GM12892 (cell line): ENCODE data around the gene LCE1E. TPM values are rescaled to one million over a fixed set of nuclear protein-coding genes. Genes with fewer than 3 reads are reported as not detected.

ENCODE experiments used
- DNase-seq: peaks from one replicate; pipeline ENCODE4 v3.0.0; 2011; ENCODE audit not compliant: insufficient read length
- FAIRE-seq: peaks from 2 replicates; lab custom pipeline; 2011; peaks lifted over from hg19 to GRCh38; lab: Jason Lieb, UNC
- POLR2A ChIP-seq: IDR thresholded peaks from 2 replicates; pipeline ENCODE4 v1.6.1; 2011; ENCODE audit warnings: low read depth, low read length, control low read depth
- POLR2AphosphoS5 ChIP-seq: IDR thresholded peaks from 2 replicates; pipeline ENCODE4 v1.6.1; 2011; ENCODE audit warnings: low read depth, low read length, control low read depth
- TAF1 ChIP-seq: IDR thresholded peaks from 2 replicates; pipeline ENCODE4 v1.6.1; 2011; ENCODE audit warnings: low read depth, mild to moderate bottlenecking, control low read depth, low read length, borderline replicate concordance
- polyA plus RNA-seq: library from polyadenylated mRNA; unstranded; fragments of >200 nt; gene quantifications from one replicate; pipeline ENCODE4 v1.2.1, GENCODE V29; 2012; ENCODE audit warnings: missing spikeins, inconsistent platforms; ENCODE audit not compliant: missing spikeins

The LCE1E gene, protein sequence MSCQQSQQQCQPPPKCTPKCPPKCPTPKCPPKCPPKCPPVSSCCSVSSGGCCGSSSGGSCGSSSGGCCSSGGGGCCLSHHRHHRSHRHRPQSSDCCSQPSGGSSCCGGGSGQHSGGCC
- 0.42 TPM for polyA plus RNA-seq

DNA sequence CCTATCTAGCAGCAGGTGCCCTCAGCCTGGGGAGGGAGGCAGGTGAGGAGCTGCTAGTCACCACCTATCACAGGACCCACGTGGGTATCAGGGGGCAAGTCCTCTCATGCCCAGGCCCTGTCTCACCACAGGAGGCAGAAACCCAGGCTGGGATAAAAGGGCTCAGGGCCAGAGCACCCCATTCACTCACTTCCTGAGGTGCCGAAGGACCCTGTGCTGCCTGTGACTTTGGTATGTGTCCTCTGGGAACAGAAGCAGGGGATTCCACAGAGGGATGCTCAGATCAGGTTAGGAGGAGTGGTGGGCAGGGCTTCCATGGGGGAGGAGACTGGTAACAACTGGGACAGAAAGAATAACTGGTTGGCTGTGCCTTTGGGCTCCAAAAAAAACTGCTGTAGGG, at the start of gene LCE1E:
TSS of gene LCE1E (plus strand) at position 181 of the 400 bp plus-strand sequence. CDS start 1,043 bp downstream, outside the sequence.
- no peak for FAIRE-seq
- no peak for DNase-seq
- TF ChIP-seq TAF1 (no peak), POLR2AphosphoS5 (no peak), POLR2A (no peak)

DNA sequence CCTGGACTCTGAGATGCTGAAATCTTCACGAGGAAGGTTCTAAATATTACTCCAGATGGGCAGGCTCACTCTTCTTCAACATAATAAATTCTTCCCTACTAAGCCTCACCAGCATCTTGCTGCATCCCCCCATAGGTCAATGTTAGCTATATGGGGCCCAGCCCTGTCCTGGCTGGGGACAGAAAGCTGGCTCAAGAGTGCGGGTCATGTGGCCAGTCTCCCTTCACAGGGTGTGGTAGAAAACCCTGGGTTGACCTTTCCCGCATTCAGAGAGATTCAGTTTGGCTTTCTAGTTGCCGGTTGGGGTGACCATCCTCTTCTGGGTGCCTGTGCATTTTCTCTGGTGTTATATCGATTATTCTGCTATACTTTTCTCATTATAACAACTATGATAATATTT, 48.1 kb upstream of the LCE1E start:
- FAIRE-seq (no peak), DNase-seq (no peak)
- TF ChIP-seq POLR2A (no peak), TAF1 (no peak), POLR2AphosphoS5 (no peak)

DNA sequence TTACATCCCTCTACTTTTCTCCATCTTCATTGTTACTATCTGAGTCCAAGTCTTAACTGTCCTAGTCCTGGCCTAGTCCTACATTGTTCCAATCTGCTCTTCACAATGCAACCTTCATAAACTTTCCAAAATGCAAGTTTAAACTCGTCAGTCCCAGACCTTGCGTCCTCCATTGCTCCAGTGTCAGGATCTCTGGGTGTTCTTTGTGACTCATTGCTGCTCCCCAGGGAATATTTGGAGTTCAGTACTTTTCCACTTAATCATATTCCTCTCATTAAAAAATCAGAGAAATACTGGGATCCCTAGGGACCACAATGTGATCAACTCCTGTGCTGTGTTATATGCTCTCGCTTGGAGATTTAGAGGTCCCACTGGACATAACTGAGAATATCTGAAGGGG, 46.2 kb upstream of the LCE1E start:
- FAIRE-seq (no peak), DNase-seq (no peak)
- TF ChIP-seq POLR2AphosphoS5 = no peak

DNA sequence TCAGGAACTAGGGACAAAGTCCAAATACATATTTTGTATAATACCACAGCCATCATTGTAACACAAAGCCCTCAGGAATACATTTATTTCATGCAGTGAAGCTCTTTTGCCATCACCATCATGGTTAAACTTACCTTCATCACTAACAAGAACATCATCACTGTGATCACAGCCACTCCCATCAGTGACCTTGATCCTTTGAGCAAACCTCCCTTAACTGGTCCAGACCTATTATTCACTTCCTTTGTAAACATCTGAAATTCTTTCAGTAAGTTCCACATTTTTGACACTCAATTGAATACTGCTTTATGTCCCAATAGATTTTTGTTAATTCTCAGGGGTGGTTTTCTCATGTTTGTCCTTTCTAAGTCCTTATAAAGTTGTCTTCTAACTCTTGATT, 44.4 kb upstream of the LCE1E start:
- DNase-seq (no peak), FAIRE-seq (no peak)
- TF ChIP-seq TAF1 = no peak
- no peak for TF ChIP-seq POLR2A
- TF ChIP-seq POLR2AphosphoS5 = no peak

DNA sequence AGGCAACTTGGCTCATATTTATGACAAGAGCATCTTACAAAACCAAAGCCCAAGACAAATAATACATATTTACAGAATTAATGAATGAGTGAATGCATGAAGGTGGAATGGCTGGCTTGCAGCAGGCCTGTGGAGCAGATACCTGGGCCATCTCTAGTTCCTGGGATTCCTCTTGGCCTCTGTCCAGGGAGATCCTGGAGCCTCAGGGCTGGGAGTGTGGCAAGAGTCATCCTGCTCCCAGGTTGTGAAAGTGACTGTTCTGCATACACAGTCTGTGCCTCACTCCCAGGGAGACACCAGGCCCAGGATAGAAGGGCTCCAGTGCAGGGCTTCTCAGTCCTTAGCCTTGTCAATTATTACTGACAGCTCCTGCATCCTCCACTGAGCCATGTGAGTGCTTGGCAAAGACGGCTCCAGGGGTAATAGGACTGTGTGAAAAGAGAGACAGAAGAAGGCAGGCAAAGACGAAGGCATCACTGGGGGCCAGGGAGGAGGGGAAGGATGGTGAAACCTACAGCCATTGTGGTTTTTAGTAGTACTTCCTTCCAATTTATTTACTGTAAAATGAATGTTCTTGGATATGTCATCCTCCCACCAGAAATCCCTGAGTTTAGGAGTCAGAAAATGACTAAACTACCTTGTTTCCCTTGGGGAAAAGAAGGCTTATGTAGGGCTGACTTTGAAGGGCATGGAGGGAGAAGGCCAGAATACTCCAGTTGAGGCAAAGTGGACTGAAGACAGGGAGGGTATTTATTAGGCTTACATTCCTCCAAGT, 42.5 kb upstream of the LCE1E start:
- FAIRE-seq (no peak), DNase-seq (no peak)
- TF ChIP-seq POLR2A = no peak
- TF ChIP-seq POLR2AphosphoS5 = no peak
- TF ChIP-seq TAF1 = no peak

DNA sequence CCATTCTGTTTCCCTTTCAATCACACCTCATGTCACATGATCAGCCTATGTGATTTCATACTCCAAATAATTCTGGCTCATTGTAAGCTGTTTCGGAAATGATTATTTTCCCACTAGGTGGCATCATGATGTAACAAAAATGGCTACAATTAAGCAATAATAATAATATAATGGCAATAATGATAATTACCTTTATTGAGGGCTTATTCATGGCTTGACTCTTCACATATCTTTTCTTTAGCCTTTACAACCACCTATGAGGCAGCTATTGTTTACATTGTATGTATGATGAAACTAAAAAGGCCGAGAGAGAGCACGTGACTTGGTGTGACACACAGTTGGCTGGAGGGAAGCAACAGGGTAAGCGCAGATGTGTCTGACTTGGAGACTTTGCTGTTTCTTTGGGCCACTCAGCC, 40.8 kb upstream of the LCE1E start:
- TF ChIP-seq POLR2AphosphoS5 (no peak), POLR2A (no peak), TAF1 (no peak)
- DNase-seq (no peak), FAIRE-seq (no peak)

DNA sequence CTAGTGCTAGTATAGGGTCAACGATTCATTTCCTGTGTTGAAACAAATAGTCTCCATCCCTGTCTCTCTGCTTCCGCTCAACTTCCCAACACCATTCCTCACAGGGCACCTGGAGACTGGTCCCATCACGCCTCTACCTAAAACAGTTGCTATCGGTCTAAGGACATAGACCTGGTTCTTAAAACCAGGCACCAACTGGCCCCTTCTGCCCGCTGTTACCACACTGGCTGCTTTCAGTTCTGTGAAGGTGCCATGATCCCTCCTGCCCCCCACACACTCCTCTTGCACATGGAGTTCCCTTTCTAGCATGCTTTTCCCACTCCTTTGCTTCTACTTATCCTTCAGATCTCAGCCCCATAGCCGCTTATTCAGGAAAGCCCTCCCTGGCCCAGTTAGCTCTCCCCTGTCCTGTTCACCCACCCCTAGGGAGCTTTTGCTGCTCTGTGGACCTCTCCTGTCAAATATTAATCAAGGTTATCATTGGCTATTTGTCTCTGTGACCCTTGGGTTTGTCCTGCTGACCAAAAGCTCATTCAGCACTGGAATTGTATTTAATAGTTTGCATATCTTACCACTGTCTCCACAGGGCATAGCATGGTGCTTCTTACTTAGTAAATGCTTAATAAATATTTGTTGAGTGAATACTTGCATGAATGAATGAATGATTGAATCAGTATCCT, 40.2 kb upstream of the LCE1E start:
- no peak for TF ChIP-seq POLR2AphosphoS5
- no peak for TF ChIP-seq TAF1
- no peak for TF ChIP-seq POLR2A
- FAIRE-seq (no peak), DNase-seq (no peak)

DNA sequence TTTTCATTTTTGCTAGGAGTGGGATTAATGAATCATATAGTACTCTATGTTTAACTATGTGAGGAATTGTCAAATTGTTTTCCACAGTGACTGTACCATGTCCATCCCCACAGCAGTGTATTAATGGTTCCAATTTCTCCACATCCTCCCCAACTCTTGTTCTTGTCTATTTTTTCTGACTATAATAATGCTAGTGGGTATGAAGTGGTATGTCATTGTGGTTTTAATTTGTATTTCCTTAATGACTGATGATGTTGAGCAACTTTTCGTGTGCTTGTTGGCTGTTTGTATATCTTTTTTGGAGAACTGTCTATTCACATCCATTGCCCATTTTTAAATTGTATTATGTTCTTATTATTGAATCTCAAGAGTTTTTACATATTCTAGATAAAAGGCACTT, 38.2 kb upstream of the LCE1E start:
- DNase-seq = no peak
- no peak for TF ChIP-seq POLR2A
- TF ChIP-seq TAF1 = no peak
- FAIRE-seq = no peak

DNA sequence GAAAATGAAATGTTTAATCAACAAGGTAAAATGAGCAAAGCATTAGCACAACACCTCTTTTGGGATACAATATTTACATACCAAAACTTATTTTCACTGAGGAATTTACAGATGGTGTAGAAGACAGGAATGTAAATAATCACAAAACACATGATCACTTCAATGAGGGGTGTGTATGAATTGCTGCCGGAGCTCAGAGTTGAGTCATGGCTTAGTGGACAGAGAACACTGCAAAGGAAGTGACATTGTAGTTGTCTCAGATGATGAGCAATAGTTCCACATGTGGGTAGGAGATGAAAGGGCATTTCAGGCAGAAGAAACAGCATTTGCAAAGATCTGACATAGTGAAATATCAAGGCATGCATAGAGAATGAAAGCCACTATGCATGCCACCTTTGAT, 33.8 kb upstream of the LCE1E start:
- DNase-seq = no peak
- TF ChIP-seq POLR2A = no peak
- TF ChIP-seq POLR2AphosphoS5 = no peak
- no peak for TF ChIP-seq TAF1

DNA sequence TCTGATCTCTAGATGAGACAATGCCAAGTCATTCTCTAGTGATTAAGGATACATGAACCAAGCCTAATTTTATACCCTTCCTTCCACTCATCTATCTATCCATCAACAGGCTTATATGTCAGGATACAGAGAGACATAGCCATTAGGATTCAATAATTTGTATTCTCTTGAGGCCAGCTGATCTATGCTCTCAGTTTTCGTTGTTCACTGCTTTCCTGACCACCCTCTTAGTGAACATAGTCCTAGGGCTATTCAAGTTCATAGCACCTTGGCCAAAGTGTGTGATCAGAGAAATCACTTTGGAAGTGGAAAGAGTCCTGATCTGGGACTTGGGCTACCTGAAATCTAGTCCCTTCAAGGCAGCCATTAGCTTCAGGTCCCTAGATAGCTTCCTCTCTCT, 32.5 kb upstream of the LCE1E start:
- FAIRE-seq (no peak), DNase-seq (no peak)
- no peak for TF ChIP-seq POLR2A

More for the DNA sequence above, 33.8 kb upstream of the LCE1E start:
- FAIRE-seq = no peak

DNA sequence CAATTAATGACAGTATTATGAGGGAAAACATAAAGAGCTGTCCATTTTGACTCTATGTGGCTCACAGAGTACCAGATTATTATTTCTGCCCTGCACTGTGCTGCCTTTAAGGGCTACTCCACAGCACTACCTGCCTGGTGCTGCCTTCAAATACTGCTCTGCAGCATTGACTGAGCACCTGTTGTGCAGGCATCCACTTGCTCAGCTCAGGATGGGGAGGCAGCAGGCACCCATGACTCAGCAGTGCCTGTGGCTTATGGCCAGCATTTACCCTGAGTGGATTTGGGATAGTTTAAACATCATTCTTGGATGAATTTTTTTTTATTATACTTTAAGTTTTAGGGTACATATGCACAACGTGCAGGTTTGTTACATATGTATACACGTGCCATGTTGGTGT, 29.2 kb upstream of the LCE1E start:
- TF ChIP-seq POLR2AphosphoS5 (no peak), TAF1 (no peak), POLR2A (no peak)
- DNase-seq = no peak
- no peak for FAIRE-seq

DNA sequence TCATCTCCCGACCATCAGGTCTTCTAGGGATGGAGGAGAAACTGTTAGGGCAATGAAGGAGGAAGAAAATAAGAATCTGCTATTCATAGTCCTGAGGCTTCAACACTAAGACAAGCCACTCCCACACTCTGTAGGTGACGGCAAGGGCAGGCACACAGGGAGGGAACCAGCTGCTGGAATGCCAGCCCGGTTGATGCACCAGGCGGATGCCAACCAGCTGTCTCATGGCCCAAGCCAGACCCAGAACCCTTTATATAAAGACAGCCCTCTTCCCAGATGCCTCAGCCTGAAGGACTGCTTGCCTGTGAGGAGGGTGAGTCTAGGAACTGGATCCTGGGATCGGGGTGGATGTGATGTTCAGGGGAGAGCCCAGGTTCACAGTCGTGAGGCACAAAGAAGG, 28.3 kb upstream of the LCE1E start, which contains the start of gene KPRP:
TSS of gene KPRP (plus strand) at position 279 of the 400 bp plus-strand sequence. CDS start 1,564 bp downstream, outside the sequence.
- DNase-seq (no peak), FAIRE-seq (no peak)
- TF ChIP-seq POLR2AphosphoS5 = no peak
- no peak for TF ChIP-seq POLR2A
- TF ChIP-seq TAF1 = no peak
